ENCODE data around the gene USP44.
"Not testable (repeated sequence)": the region's sequence is repeated elsewhere in the genome, so short reads cannot be mapped to it uniquely, and the experiment has no call there.

The USP44 gene

DNA sequence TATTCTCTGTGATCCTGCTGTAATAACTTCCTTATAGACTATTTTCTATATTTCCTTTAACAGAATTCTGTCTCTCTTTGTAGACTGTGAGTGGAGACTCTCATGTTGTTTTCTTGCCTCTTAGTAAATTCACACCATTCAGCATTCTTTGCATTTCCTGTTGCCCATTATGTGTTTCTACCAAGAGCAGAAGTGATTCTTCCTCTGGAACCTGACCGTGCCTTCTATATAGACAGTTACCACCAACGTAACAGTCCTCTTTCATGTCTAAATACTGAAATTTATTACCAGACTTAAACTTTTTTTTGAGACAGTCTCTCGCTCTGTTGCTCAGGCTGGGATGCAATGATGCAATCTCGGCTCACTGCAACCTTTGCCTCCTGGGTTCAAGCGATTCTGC is 46.2 kb downstream of the USP44 start:
- no peak for DNase-seq

DNA sequence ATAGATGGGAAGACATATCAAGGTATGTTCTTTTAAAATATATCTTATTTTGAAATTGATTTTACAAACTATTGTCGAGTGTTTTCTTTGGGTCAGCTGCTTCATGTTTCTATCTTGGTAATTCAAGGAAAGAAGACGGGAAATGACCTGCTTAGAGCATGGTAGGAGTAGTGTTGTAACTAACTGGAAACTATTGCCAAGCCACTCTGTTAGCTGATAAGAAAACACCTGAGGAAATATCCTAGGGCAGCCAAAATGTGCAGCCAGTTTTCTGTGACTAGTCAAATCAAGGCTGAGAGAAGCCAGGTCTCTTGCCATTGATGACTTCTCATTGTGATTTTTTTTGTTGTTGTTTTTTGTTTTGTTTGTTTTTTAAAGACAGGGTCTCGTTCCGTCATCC is 47.1 kb downstream of the USP44 start:
- DNase-seq: no peak

DNA sequence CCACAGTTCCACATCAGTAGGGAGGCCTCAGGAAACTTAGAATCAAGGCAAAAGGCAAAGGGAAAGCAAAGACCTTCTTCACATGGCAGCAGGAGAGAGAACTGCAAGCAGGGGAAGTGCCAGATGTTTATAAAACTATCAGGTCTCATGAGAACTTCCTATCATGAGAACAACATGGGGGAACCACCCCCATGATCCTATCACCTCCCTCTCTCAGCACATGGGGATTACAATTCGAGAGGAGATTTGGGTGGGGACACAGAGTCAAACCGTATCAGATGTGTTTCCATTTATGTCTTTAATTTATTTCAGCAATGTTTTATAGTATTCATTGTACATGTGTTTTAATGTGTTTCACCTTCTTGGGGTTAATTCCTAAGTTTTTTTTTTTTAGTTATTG is 51.5 kb downstream of the USP44 start:
- DNase-seq: no peak

DNA sequence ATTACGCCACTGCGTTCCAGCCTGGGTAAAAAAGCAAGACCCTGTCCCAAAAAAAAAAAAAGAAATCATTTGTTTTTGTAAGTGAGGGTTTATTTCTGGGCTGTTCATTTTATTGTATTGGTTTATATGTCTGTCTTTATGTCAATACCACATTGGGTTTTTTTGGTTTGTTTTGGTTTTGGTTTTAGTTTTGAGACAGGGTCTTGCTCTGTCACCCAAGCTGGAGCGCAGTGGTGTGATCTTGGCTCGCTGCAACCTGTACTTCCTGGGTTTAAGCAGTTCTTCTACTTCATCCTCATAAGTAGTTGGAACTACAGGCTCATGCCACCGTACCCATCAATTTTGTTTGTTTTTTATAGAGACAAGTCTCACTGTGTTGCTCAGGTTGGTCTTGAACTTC is 52.3 kb downstream of the USP44 start:
- DNase-seq: no peak

DNA sequence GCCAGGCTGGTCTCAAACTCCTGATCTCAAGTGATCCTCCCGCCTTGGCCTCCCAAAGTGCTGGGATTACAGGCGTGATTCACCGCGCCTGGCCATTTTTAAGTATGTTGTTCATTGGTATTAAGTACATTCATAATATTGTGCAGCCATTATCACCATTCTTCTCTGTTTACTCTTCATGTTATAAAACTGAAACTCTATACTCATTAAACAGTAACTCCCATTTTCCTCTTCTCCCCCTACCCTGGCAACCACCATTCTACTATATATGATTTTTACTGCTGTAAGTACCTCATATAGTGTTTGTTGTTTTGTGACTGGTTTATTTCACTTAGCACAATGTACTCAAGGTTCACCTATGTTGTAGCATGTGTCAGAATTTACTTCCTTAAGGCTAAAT is 54.2 kb downstream of the USP44 start:
- no peak for DNase-seq

DNA sequence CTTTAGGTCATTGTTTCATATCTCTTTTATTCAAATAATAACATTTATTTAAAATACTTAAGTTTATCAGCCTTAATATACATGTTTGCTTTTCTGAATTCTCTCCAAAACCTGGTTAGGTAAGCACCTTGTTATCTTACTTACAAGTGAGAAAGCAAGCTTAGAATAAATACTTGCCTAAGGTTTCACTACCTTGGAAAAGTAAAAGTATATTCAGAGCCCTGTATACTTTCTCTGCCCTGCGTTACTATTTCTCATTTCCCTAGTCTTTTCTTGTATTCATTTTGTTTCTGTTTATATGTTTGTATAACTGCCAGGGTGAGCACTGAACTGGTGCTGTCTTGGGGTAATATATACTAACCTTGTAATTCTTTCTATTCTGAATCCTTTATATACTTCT is 55.8 kb downstream of the USP44 start:
- DNase-seq: no peak

DNA sequence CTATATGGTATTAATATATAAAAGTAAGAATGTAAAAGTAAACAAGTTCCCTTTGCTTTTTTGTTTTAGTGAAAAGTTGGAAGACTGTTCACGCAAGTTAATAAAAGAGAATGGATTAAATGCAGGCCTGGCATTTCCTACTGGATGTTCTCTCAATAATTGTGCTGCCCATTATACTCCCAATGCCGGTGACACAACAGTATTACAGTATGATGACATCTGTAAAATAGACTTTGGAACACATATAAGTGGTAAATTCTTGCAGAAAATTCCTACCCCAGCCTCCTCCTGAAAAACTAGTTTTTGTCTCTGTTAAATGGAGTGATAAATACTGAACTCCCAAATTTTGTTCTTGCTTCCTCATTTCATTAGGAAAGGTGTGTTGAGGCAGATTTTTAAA is 56.4 kb downstream of the USP44 start:
- DNase-seq: no peak

DNA sequence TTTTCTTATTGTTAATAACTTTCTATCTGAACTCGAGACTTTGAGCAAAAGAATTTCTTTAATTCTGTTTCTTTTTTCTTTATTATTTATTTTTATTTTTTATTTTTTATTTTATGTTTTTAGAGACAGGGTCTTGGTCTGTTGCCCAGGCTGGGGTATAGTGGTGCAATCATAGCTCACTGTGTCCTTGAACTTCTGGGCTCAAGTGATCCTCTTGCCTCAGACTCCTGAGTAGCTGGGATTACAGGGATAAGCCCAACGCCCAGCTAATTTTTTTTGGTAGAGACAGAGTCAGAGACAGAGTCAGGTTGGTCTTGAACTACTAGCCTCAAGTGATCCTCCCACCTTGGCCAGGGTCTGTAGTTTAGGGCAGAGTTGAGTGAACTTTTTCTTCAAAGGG is 58.8 kb downstream of the USP44 start:
- DNase-seq: no peak

DNA sequence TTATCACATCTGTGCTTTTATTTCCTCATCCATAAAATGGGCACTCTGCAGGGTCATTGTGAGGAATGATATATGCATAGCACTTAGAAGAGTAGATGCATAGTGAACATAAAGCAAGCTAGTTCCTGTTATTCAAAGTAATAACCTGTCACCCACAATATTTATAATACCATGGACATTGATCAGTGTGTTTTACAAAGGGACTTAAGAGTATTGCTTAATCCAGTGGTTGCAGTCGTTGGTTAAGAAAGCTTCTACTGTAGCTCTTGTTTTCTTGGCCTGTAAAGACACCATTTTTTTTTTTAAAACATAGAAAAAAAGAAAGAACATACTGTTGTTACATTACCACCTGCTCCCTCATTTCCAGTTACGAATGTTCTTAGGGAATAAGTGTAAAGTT is 64.3 kb downstream of the USP44 start:
- no peak for DNase-seq

DNA sequence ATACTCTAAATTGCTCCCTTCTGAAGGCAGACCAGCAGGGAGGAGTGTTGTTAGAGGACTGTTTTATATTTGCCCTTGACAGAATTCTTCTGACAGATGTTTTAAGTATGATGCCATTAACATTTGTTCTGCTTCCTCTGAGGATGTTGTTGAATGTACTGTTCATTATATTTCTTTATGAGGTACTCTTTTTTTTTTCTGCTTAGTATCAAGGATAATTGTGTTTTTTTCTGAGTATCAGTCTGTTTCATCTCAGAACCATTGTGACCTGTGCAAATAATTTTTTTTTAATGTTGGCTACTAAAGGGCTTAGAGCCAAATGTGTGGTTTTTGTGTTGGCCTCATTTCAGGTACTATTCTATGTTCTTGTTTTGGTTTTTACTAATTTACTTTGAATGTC is 66.8 kb downstream of the USP44 start:
- no peak for DNase-seq

DNA sequence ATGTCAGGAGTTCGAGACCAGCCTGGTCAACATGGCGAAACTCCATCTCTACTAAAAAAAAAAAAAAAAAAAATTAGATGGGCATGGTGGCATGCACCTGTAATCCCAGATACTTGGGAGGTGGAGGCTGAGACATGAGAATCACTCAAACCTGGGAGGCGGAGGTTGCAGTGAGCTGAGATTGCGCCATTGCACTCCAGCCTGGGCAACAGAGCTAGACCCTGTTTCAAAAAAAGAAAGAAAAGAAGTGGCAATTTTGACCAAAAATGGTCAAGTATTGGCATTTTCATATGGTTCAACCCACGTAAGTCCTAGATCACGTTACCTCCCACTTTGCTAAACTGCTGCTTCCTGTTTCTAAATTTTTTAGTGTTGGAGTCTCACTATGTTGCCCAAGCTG is 68.7 kb downstream of the USP44 start:
- DNase-seq: not testable (repeated sequence)

DNA sequence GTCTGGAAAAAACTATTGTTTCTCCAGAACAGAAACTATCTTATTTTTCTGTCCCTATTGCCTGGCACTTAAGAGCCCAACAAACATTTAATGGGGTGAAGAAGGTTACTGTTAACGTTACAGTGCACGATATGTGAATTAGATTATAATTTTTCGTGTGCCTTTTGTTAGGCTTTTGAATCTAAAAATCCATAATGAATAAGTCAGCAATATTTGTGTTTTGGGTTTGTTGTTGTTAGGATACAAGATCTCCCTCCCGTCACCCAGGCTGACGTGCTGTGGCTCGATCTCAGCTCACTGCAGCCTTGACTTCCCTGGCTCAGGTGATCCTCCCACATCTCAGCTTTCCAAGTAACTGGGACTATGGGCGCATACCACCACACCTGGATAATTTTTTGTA is 69.4 kb downstream of the USP44 start:
- DNase-seq: no peak

DNA sequence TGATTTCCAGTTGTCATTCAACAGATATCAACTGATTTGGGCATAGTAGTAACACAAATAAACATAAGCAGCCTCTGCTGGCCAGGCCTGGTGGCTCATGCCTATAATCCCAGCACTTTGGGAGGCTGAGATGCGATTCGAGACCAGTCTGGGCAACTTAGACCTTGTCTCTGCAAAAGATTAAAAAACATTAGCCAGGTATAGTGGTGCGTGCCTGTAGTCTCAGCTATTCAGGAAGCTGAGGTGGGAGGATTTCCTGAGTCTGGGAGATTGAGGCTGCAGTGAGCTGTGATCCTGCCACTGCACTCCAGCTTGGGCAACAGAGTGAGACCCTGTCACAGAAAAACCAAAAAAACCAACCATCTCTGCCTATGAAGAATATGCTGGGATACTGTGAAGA is 70.2 kb downstream of the USP44 start:
- DNase-seq: no peak

DNA sequence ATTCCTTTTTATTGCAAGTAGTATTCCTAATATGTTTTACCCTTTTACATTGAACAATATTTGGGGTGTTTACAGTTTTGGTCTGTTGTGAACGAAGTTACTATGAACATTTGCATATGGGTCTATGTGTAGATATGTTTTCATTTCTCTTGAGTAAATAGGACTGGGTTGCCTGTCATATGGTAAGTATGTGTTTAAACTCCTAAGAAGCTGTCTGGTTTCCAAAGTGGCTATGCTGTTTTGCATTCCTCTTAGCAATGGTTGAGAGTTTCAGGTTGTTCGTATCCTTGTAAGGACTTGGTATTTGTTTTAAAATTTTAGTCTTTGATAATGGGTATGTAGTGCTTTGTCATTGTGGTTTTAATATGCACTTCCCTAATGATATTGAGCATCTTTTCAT is 71.0 kb downstream of the USP44 start:
- no peak for DNase-seq

DNA sequence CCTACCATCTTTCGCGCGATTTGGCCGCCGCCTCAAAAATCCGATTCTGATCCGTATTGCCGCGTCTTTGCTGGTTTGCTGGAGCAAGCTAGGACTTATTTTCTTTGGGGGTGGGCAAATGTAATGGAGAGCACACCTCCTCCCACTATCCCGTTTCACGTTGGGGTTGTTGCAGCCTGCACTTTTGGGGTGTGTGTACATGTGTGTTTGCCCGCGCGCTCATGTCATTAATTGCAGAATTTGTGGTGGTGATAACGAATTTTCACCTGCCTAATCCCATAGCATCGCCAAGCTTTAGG is 76.7 kb downstream of the USP44 start:
- DNase-seq: no peak

DNA sequence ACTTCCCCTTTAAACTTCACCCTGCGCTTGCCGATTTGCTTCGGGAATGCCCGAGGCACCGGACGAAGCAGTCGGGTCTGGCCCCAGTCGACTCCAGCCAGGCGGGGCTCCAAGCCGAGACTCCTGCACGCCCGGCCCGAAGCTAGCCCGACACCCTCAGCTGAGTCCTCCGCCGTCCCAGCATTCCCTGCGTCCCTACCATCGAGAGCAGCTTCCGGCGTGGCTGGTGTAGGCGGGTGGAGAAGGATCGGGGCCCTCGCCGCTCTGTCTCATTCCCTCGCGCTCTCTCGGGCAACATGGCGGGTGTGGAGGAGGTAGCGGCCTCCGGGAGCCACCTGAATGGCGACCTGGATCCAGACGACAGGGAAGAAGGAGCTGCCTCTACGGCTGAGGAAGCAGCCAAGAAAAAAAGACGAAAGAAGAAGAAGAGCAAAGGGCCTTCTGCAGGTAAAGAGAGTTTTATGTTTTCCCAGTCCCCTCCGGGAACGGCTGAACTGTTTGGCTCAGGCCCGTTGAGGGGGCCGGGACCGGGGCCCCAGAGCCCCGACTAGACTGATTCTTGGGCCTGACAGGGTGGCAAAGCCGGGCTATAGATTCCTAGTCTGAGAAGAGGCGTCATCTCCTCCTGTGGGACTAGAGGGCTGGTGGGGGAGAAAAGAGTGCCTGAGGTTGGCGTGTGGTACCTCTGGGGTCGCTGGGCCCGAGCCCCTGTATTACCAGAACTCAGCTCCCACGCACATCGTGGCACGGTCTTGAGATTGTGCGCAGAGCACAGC is 77.2 kb downstream of the USP44 start, which contains the start of gene METAP2:
TSS of gene METAP2 (plus strand) at position 269 of the 776 bp plus-strand sequence. CDS start at position 297, 28 bp downstream.
- DNase-seq: peak; percentile 95 to 96

DNA sequence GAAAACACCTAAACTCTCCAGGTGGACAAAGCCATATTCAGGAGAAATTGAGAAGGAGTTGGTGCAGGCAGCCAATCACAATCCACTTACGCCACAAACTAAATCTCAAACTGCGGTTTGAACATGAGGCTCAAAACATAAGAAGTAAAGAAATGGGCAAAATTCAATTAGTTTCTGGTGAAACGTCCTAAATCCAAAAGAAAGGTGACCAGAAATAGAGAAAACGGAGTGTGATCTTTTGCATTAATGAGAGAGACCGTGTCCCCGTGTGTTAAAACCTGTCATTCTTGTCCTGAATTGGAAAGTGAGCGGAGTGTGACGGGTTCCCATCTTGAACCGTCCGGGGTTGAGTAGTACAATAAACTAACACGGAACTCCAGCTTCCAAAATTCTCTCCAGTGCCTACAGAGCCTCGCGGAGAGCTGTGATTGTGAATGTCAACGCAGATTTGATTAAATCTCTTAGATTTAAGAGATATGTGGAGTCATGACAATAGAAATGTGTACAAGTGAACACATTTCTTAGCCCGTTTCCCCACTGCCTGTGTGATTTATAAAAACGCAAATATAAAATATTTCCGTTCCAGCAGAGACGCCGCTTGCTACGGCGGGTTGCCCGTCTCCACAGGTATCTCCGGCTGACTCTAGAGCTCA is 77.9 kb downstream of the USP44 start:
- no peak for DNase-seq

DNA sequence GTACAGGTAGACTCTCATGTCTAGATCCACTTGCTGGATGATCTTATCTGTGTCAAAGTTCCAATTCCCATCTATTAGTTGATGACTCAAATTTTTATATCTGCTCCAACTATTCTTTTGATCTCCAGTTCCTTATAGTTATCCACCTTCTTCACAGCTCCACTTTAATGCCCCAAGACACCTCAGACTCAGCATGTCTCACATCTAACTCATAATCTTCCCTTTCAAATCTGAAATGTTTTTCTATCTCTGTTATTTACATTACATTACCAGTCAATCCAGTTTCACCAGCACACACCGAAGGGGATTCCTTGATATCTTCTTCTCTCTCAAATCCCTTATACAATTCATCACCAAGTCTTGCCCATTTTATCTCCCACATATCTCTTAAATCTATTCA is 81.0 kb downstream of the USP44 start:
- no peak for DNase-seq

Data from activated T-cell treated with anti-CD3 and anti-CD28 coated beads, Interleukin-2, amount 50 U/mL, for 48 hours (primary cell).